ENCODE data around the gene GPR85.
"Not testable (repeated sequence)": the region's sequence is repeated elsewhere in the genome, so short reads cannot be mapped to it uniquely, and the experiment has no call there.

GPR85 gene

GRCh38 chr7:113084496-113085172 is 2.0 kb downstream of the GPR85 start:
- H3K4me1 ChIP-seq (ENCODE audit: control insufficient read depth in 1 of 2, insufficient read depth in 2 of 2, low read length in 2 of 2): peaks cover 4 to 7% of the 10 kb centered on the region in 2 donors
- H3K36me3 ChIP-seq (ENCODE audit: control insufficient read depth in 1 of 2, insufficient read depth in 2 of 2, low read length in 2 of 2): no peaks in the 10 kb centered on the region
- H3K9ac ChIP-seq (ENCODE audit: low read depth in 1 of 2, low read length in 2 of 2): no peak overlapping the region
- no peaks in the 10 kb centered on the region for H3K9me3 ChIP-seq (ENCODE audit: control insufficient read depth in 1 of 2, low read length in 2 of 2)
- H3K27ac ChIP-seq (ENCODE audit: low read depth, low read length): no peak overlapping the region
- H3K27me3 ChIP-seq (ENCODE audit: control insufficient read depth in 1 of 2, insufficient read depth in 2 of 2, low read length in 2 of 2): peaks cover 7 to 15% of the 10 kb centered on the region in 2 donors
- H3K4me3 ChIP-seq (ENCODE audit: low read depth in 1 of 2, low read length in 2 of 2): no peak overlapping the region

- H3K27me3 ChIP-seq (ENCODE audit: control insufficient read depth in 1 of 2, insufficient read depth in 2 of 2, low read length in 2 of 2): peaks cover 7 to 15% of the 10 kb centered on the region in 2 donors
- H3K36me3 ChIP-seq (ENCODE audit: control insufficient read depth in 1 of 2, insufficient read depth in 2 of 2, low read length in 2 of 2): no peaks in the 10 kb centered on the region
- no peak overlapping the region for H3K4me3 ChIP-seq (ENCODE audit: low read depth in 1 of 2, low read length in 2 of 2)
- peaks cover 4 to 7% of the 10 kb centered on the region in 2 donors for H3K4me1 ChIP-seq (ENCODE audit: control insufficient read depth in 1 of 2, insufficient read depth in 2 of 2, low read length in 2 of 2)
- H3K9ac ChIP-seq (ENCODE audit: low read depth in 1 of 2, low read length in 2 of 2): no peak overlapping the region
- no peak overlapping the region for H3K27ac ChIP-seq (ENCODE audit: low read depth, low read length)
- no peaks in the 10 kb centered on the region for H3K9me3 ChIP-seq (ENCODE audit: control insufficient read depth in 1 of 2, low read length in 2 of 2)
Observed at GRCh38 chr7:113083816-113084495, 2.7 kb downstream of the GPR85 start.

GRCh38 chr7:113083132-113083815 is 3.4 kb downstream of the GPR85 start:
- peaks cover 7 to 15% of the 10 kb centered on the region in 2 donors for H3K27me3 ChIP-seq (ENCODE audit: control insufficient read depth in 1 of 2, insufficient read depth in 2 of 2, low read length in 2 of 2)
- H3K9me3 ChIP-seq (ENCODE audit: control insufficient read depth in 1 of 2, low read length in 2 of 2): no peaks in the 10 kb centered on the region
- no peak overlapping the region for H3K9ac ChIP-seq (ENCODE audit: low read depth in 1 of 2, low read length in 2 of 2)
- H3K4me3 ChIP-seq (ENCODE audit: low read depth in 1 of 2, low read length in 2 of 2): no peak overlapping the region
- H3K36me3 ChIP-seq (ENCODE audit: control insufficient read depth in 1 of 2, insufficient read depth in 2 of 2, low read length in 2 of 2): no peaks in the 10 kb centered on the region
- H3K4me1 ChIP-seq (ENCODE audit: control insufficient read depth in 1 of 2, insufficient read depth in 2 of 2, low read length in 2 of 2): peaks cover 4 to 7% of the 10 kb centered on the region in 2 donors
- H3K27ac ChIP-seq (ENCODE audit: low read depth, low read length): no peak overlapping the region

GRCh38 chr7:113078331-113078730 is 8.3 kb downstream of the GPR85 start:
- H3K27me3 ChIP-seq (ENCODE audit: control insufficient read depth in 1 of 2, insufficient read depth in 2 of 2, low read length in 2 of 2): no peaks in the 10 kb centered on the region
- H3K27ac ChIP-seq (ENCODE audit: low read depth, low read length): no peak overlapping the region
- no peaks in the 10 kb centered on the region for H3K36me3 ChIP-seq (ENCODE audit: control insufficient read depth in 1 of 2, insufficient read depth in 2 of 2, low read length in 2 of 2)
- no peaks in the 10 kb centered on the region for H3K4me1 ChIP-seq (ENCODE audit: control insufficient read depth in 1 of 2, insufficient read depth in 2 of 2, low read length in 2 of 2)
- H3K4me3 ChIP-seq (ENCODE audit: low read depth in 1 of 2, low read length in 2 of 2): no peak overlapping the region
- no peaks in the 10 kb centered on the region for H3K9me3 ChIP-seq (ENCODE audit: control insufficient read depth in 1 of 2, low read length in 2 of 2)
- H3K9ac ChIP-seq (ENCODE audit: low read depth in 1 of 2, low read length in 2 of 2): no peak overlapping the region

- Histone ChIP-seq H3K27ac (ENCODE audit: low read depth, low read length) (no peak overlapping the region), H3K27me3 (ENCODE audit: control insufficient read depth in 1 of 2, insufficient read depth in 2 of 2, low read length in 2 of 2) (no peaks in the 10 kb centered on the region), H3K4me3 (ENCODE audit: low read depth in 1 of 2, low read length in 2 of 2) (no peak overlapping the region), H3K36me3 (ENCODE audit: control insufficient read depth in 1 of 2, insufficient read depth in 2 of 2, low read length in 2 of 2) (no peaks in the 10 kb centered on the region), H3K4me1 (ENCODE audit: control insufficient read depth in 1 of 2, insufficient read depth in 2 of 2, low read length in 2 of 2) (no peaks in the 10 kb centered on the region), H3K9ac (ENCODE audit: low read depth in 1 of 2, low read length in 2 of 2) (no peak overlapping the region), H3K9me3 (ENCODE audit: control insufficient read depth in 1 of 2, low read length in 2 of 2) (no peaks in the 10 kb centered on the region)
Observed at GRCh38 chr7:113076703-113077102, 9.9 kb downstream of the GPR85 start.

- Histone ChIP-seq H3K27me3 (ENCODE audit: control insufficient read depth in 1 of 2, insufficient read depth in 2 of 2, low read length in 2 of 2) (no peaks in the 10 kb centered on the region), H3K27ac (ENCODE audit: low read depth, low read length) (no peak overlapping the region), H3K9me3 (ENCODE audit: control insufficient read depth in 1 of 2, low read length in 2 of 2) (no peaks in the 10 kb centered on the region), H3K4me1 (ENCODE audit: control insufficient read depth in 1 of 2, insufficient read depth in 2 of 2, low read length in 2 of 2) (no peaks in the 10 kb centered on the region), H3K9ac (ENCODE audit: low read depth in 1 of 2, low read length in 2 of 2) (no peak overlapping the region), H3K36me3 (ENCODE audit: control insufficient read depth in 1 of 2, insufficient read depth in 2 of 2, low read length in 2 of 2) (no peaks in the 10 kb centered on the region), H3K4me3 (ENCODE audit: low read depth in 1 of 2, low read length in 2 of 2) (no peak overlapping the region)
Observed at GRCh38 chr7:113071465-113071864, 15.2 kb downstream of the GPR85 start.

GRCh38 chr7:113062499-113062898 is 24.1 kb downstream of the GPR85 start:
- Histone ChIP-seq H3K9me3 (ENCODE audit: control insufficient read depth in 1 of 2, low read length in 2 of 2) (no peaks in the 10 kb centered on the region), H3K27ac (ENCODE audit: low read depth, low read length) (no peak overlapping the region), H3K4me3 (ENCODE audit: low read depth in 1 of 2, low read length in 2 of 2) (no peak overlapping the region), H3K9ac (ENCODE audit: low read depth in 1 of 2, low read length in 2 of 2) (no peak overlapping the region), H3K27me3 (ENCODE audit: control insufficient read depth in 1 of 2, insufficient read depth in 2 of 2, low read length in 2 of 2) (no peaks in the 10 kb centered on the region), H3K36me3 (ENCODE audit: control insufficient read depth in 1 of 2, insufficient read depth in 2 of 2, low read length in 2 of 2) (no peaks in the 10 kb centered on the region), H3K4me1 (ENCODE audit: control insufficient read depth in 1 of 2, insufficient read depth in 2 of 2, low read length in 2 of 2) (no peaks in the 10 kb centered on the region)

- H3K4me3 ChIP-seq (ENCODE audit: low read depth in 1 of 2, low read length in 2 of 2): no peak overlapping the region
- no peak overlapping the region for H3K9ac ChIP-seq (ENCODE audit: low read depth in 1 of 2, low read length in 2 of 2)
- no peaks in the 10 kb centered on the region for H3K4me1 ChIP-seq (ENCODE audit: control insufficient read depth in 1 of 2, insufficient read depth in 2 of 2, low read length in 2 of 2)
- no peaks in the 10 kb centered on the region for H3K9me3 ChIP-seq (ENCODE audit: control insufficient read depth in 1 of 2, low read length in 2 of 2)
- H3K27me3 ChIP-seq (ENCODE audit: control insufficient read depth in 1 of 2, insufficient read depth in 2 of 2, low read length in 2 of 2): no peaks in the 10 kb centered on the region
- no peak overlapping the region for H3K27ac ChIP-seq (ENCODE audit: low read depth, low read length)
- no peaks in the 10 kb centered on the region for H3K36me3 ChIP-seq (ENCODE audit: control insufficient read depth in 1 of 2, insufficient read depth in 2 of 2, low read length in 2 of 2)
Observed at GRCh38 chr7:113060100-113060499, 26.5 kb downstream of the GPR85 start.

- H3K27me3 ChIP-seq (ENCODE audit: control insufficient read depth in 1 of 2, insufficient read depth in 2 of 2, low read length in 2 of 2): no peaks in the 10 kb centered on the region
- H3K9ac ChIP-seq (ENCODE audit: low read depth in 1 of 2, low read length in 2 of 2): no peak overlapping the region
- H3K4me3 ChIP-seq (ENCODE audit: low read depth in 1 of 2, low read length in 2 of 2): no peak overlapping the region
- H3K4me1 ChIP-seq (ENCODE audit: control insufficient read depth in 1 of 2, insufficient read depth in 2 of 2, low read length in 2 of 2): no peaks in the 10 kb centered on the region
- no peaks in the 10 kb centered on the region for H3K9me3 ChIP-seq (ENCODE audit: control insufficient read depth in 1 of 2, low read length in 2 of 2)
- no peaks in the 10 kb centered on the region for H3K36me3 ChIP-seq (ENCODE audit: control insufficient read depth in 1 of 2, insufficient read depth in 2 of 2, low read length in 2 of 2)
- no peak overlapping the region for H3K27ac ChIP-seq (ENCODE audit: low read depth, low read length)
Observed at GRCh38 chr7:113054938-113055337, 31.7 kb downstream of the GPR85 start.

GRCh38 chr7:113054272-113054671 is 32.4 kb downstream of the GPR85 start:
- not testable (repeated sequence) for H3K9ac ChIP-seq (ENCODE audit: low read depth in 1 of 2, low read length in 2 of 2); H3K4me1 ChIP-seq (ENCODE audit: control insufficient read depth in 1 of 2, insufficient read depth in 2 of 2, low read length in 2 of 2); H3K36me3 ChIP-seq (ENCODE audit: control insufficient read depth in 1 of 2, insufficient read depth in 2 of 2, low read length in 2 of 2); H3K27ac ChIP-seq (ENCODE audit: low read depth, low read length); H3K9me3 ChIP-seq (ENCODE audit: control insufficient read depth in 1 of 2, low read length in 2 of 2); H3K4me3 ChIP-seq (ENCODE audit: low read depth in 1 of 2, low read length in 2 of 2); H3K27me3 ChIP-seq (ENCODE audit: control insufficient read depth in 1 of 2, insufficient read depth in 2 of 2, low read length in 2 of 2)
